ENCODE data around the gene FBRSL1. TPM values are rescaled to one million over a fixed set of nuclear protein-coding genes. Genes with fewer than 3 reads are reported as not detected.

Gene FBRSL1
- total and polyA plus RNA-seq, 2 of the 8 experiments (the other 6 are each of a cell fraction or from before 2014, with no cell fraction given) = 18.4 to 109 TPM

DNA sequence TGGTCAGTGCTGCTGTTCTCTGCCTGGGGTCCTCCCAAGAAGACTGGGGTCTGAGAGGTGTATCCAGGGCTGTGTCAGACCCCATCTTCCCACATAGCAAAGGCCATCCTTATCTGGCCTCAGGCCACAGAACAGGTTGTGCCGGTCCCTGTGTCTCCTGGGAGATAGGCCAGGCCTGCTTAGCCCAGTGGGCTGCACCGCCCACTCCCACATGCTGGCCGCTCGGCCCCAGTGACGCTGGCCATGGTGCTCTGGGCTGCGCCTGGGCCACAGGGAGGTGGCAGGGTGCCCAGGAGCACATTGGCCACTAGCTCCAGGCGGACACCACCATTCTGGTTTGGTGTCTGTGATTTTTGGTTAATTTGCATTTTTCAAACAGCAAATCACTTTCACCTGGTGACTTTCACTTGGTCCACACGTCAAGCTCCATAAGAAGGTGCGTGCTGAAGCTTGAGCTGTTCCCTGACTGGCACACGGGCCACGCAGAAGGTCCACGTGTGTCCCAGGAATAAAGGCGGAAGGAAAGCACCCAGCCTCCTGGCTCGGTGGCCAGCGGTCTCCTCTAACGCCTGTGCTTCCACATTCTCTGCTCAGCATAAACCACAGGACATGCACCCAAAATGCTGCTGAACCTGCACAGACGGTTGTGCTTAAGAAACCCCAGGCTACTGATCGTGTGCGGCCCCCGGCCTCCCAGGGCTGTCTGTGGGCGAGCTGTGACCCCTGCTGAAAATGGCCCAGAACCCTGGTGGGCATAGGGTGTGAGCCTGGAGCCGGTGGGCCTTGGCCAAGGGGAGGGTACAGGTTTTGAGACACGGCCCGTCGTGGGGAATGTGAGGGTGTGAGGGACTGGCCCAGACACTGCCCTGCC lies 4.6 kb downstream of the FBRSL1 start:
- no peak overlapping the region for H4K91ac ChIP-seq (replicated peaks; ENCODE audit: insufficient read length, low read length)
- peaks cover 3% of the 10 kb centered on the region; the same call in 1 of the 2 replicates for H3K23me2 ChIP-seq (ENCODE audit: low read depth, low read length)
- H4K20me1 ChIP-seq (replicated peaks in 1 of 2; ENCODE audit: control insufficient read depth in 1 of 2, insufficient read depth in 2 of 2, low read length in 2 of 2) = peaks cover 71 to 76% of the 10 kb centered on the region in 2 experiments
- no peak for FAIRE-seq
- H3K27me3 ChIP-seq (replicated peaks in 1 of 4; ENCODE audit: control insufficient read depth in 3 of 4, extremely low read depth in 1 of 4, insufficient read depth in 3 of 4, low read length in 3 of 4) = peaks cover 0 to 15% (median 4%) of the 10 kb centered on the region in 4 experiments; a peak in 6 of 7 replicates
- no peak overlapping the region for H3K9ac ChIP-seq (replicated peaks in 1 of 4; ENCODE audit: extremely low read depth in 1 of 4, low read depth in 3 of 4, low read length in 3 of 4)
- H3K4ac ChIP-seq (replicated peaks; ENCODE audit: insufficient read length, low read depth, low read length) = no peak overlapping the region
- H2BK120ac ChIP-seq (replicated peaks; ENCODE audit: low read depth, low read length) = no peak overlapping the region
- H3K79me1 ChIP-seq (ENCODE audit: low read depth, low read length) = peaks cover 30% of the 10 kb centered on the region
- H3K56ac ChIP-seq (replicated peaks; ENCODE audit: insufficient read length, low read depth, low read length) = no peak overlapping the region
- no peak overlapping the region for H3K27ac ChIP-seq (ENCODE audit: low read depth, low read length)
- TF ChIP-seq RFX5 (IDR thresholded peaks at IDR 0.05; ENCODE audit: borderline replicate concordance, low read depth, low read length) (no peak), NANOG (IDR thresholded peaks at IDR 0.05; ENCODE audit: insufficient read depth, low read depth, low read length, poor library complexity, severe bottlenecking) (no peak), BCL11A (IDR thresholded peaks at IDR 0.05; ENCODE audit: low read depth in 2 of 2, low read length in 2 of 2) (no peak), ZNF274 (IDR thresholded peaks at IDR 0.05; ENCODE audit: borderline replicate concordance, extremely low read depth, low read length) (no peak)
- TF ChIP-seq, protein P1, sequence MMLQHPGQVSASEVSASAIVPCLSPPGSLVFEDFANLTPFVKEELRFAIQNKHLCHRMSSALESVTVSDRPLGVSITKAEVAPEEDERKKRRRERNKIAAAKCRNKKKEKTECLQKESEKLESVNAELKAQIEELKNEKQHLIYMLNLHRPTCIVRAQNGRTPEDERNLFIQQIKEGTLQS (IDR thresholded peaks at IDR 0.05; ENCODE audit: insufficient read depth, low read depth, low read length) = no peak
- CTCF ChIA-PET (ENCODE audit: partially characterized antibody) = no interaction called here
- 94% methylated on average over 25 of the region's 25 CpGs; no CpG with 5 or more reads in 1 of the 2 experiments for WGBS, 2 experiments (ENCODE audit: extremely low coverage in 1 of 2, insufficient coverage in 1 of 2, insufficient read length in 1 of 2, insufficient replicate concordance in 2 of 2, low coverage in 1 of 2, low lambda C conversion rate in 2 of 2, missing lambda C conversion rate in 1 of 2)
- no peak overlapping the region for H2BK12ac ChIP-seq (ENCODE audit: low read depth, low read length)
- no peak overlapping the region for H4K5ac ChIP-seq (ENCODE audit: insufficient read length, low read depth, low read length)
- no peaks in the 10 kb centered on the region for H3K9me3 ChIP-seq (ENCODE audit: insufficient read depth in 2 of 2, low read depth in 1 of 2, low read length in 1 of 2)
- H2BK20ac ChIP-seq (ENCODE audit: low read length) = no peak overlapping the region
- no peak overlapping the region for H3K4me2 ChIP-seq (ENCODE audit: insufficient read depth in 1 of 2, low read depth in 2 of 2, low read length in 2 of 2)
- H3K23ac ChIP-seq (ENCODE audit: insufficient read length) = no peak overlapping the region
- H3K4me1 ChIP-seq (replicated peaks in 1 of 4; ENCODE audit: control insufficient read depth in 3 of 4, insufficient read depth in 4 of 4, low read length in 3 of 4) = peaks cover 0 to 10% (median 1%) of the 10 kb centered on the region in 4 experiments; a peak in 3 of 7 replicates
- H2AFZ ChIP-seq (ENCODE audit: low read length) = no peak overlapping the region
- H2BK15ac ChIP-seq (ENCODE audit: low read length) = no peak overlapping the region
- POLR2A ChIA-PET (ENCODE audit: partially characterized antibody) = no interaction called here
- H3K18ac ChIP-seq (ENCODE audit: extremely low read depth, low read length) = no peak overlapping the region
- H4K8ac ChIP-seq (ENCODE audit: extremely low read depth, insufficient read depth, low read length) = no peak overlapping the region; the same call in 1 of the 2 replicates
- H3K14ac ChIP-seq (ENCODE audit: insufficient read length) = no peak overlapping the region
- no peak overlapping the region for H2AK5ac ChIP-seq (ENCODE audit: low read depth, low read length)
- no peak overlapping the region for H3K4me3 ChIP-seq (ENCODE audit: extremely low read depth in 1 of 4, insufficient read depth in 2 of 4, low read depth in 3 of 4, low read length in 4 of 4)
- DNase-seq (ENCODE audit: low read depth in 1 of 2, low spot score in 2 of 2) = no peak
- H2BK5ac ChIP-seq (ENCODE audit: low read depth, low read length) = no peak overlapping the region
- peaks cover 0 to 80% of the 10 kb centered on the region in 2 experiments; a peak in 3 of 4 replicates for H3K79me2 ChIP-seq (ENCODE audit: control insufficient read depth in 1 of 2, insufficient read depth in 2 of 2, low read length in 2 of 2)
- no peaks in the 10 kb centered on the region for H3K36me3 ChIP-seq (ENCODE audit: control insufficient read depth in 2 of 4, insufficient read depth in 4 of 4, low read length in 3 of 4)
